SK-N-SH (cell line): ENCODE measurements around the gene PRKCA. TPM values are rescaled to one million over a fixed set of nuclear protein-coding genes. Genes with fewer than 3 reads are reported as not detected.

Experiments used
- CTCF ChIA-PET: fragments of 300-600, 350-600 bp; formaldehyde crosslinking; extraction: SDS; loops from one replicate; lab custom pipeline; 2021; lab: Yijun Ruan, JAX
- POLR2A ChIA-PET: fragments of 350-600 bp; sonication (Branson Sonifier 250); formaldehyde crosslinking; extraction: SDS; loops from one replicate; lab custom pipeline; 2020; ENCODE audit warnings: antibody characterized with exemption, inconsistent platforms; lab: Yijun Ruan, JAX
- DNase-seq: peaks from one replicate; pipeline ENCODE4 v3.0.0; 2012
- H2AFZ ChIP-seq: fragments of 200-600 bp; sonication (generic); 2 replicates; pipeline ENCODE4 v1.8.1; 2016; ENCODE audit warnings: antibody characterized with exemption, mild to moderate bottlenecking, low read depth
- H3F3A ChIP-seq: fragments of 200-600 bp; sonication (generic); replicated peaks from 2 replicates; pipeline ENCODE3; 2016; ENCODE audit warnings: antibody characterized with exemption, mild to moderate bottlenecking; ENCODE audit not compliant: insufficient read depth
- H3K27ac ChIP-seq, 2 experiments: fragments of 200-500 bp in 1 of 2; fragments of 200-600 bp in 1 of 2; sonication (Bioruptor generic) in 1 of 2; sonication (generic), shearing (Covaris generic) in 1 of 2; 2 replicates each; pipeline versions ENCODE4 v1.5.1 to v1.6.1; 2014 to 2016; ENCODE audit warnings: low read depth in 2 of 2, inconsistent platforms in 1 of 2, low read length in 1 of 2, mild to moderate bottlenecking in 1 of 2, mixed read lengths in 1 of 2
- H3K27me3 ChIP-seq: fragments of 200-600 bp; sonication (generic), shearing (Covaris generic); 2 replicates; pipeline ENCODE4 v1.6.1; 2016; ENCODE audit warnings: mixed run types; ENCODE audit not compliant: insufficient read depth
- H3K36me3 ChIP-seq, 2 experiments: fragments of 200-500 bp in 1 of 2; fragments of 200-600 bp in 1 of 2; sonication (Bioruptor generic) in 1 of 2; sonication (generic) in 1 of 2; replicated peaks in 1 of 2; 2 replicates each; pipeline versions ENCODE3 to v1.5.1; 2014 to 2016; ENCODE audit warnings: low read length in 1 of 2, mild to moderate bottlenecking in 1 of 2; ENCODE audit not compliant: insufficient read depth in 2 of 2, control insufficient read depth in 1 of 2
- H3K4me1 ChIP-seq, 2 experiments: fragments of 200-500 bp in 1 of 2; fragments of 200-600 bp in 1 of 2; sonication (Bioruptor generic) in 1 of 2; sonication (generic), shearing (Covaris generic) in 1 of 2; 2 replicates each; pipeline versions ENCODE4 v1.5.1 to v1.6.1; 2014 to 2016; ENCODE audit warnings: low read depth in 1 of 2, low read length in 1 of 2, mixed run types in 1 of 2; ENCODE audit not compliant: insufficient read depth in 2 of 2, control insufficient read depth in 1 of 2
- H3K4me2 ChIP-seq: fragments of 200-600 bp; sonication (generic), shearing (Covaris generic); 2 replicates; pipeline ENCODE4 v1.6.1; 2017; ENCODE audit warnings: mixed run types
- H3K4me3 ChIP-seq, 2 experiments: fragments of 200-500 bp in 1 of 2; fragments of 200-600 bp in 1 of 2; sonication (Bioruptor generic) in 1 of 2; sonication (generic), shearing (Covaris generic) in 1 of 2; 2 replicates each; pipeline versions ENCODE4 v1.5.1 to v1.8.1; 2014 to 2016; ENCODE audit warnings: low read depth in 2 of 2, inconsistent platforms in 1 of 2, low read length in 1 of 2, mild to moderate bottlenecking in 1 of 2, mixed read lengths in 1 of 2, moderate library complexity in 1 of 2
- H3K79me2 ChIP-seq: fragments of 200-600 bp; sonication (generic); 2 replicates; pipeline ENCODE4 v1.8.1; 2017; ENCODE audit warnings: mild to moderate bottlenecking; ENCODE audit not compliant: insufficient read depth
- H3K9ac ChIP-seq: fragments of 200-600 bp; sonication (generic); 2 replicates; pipeline ENCODE4 v1.6.1; 2017; ENCODE audit warnings: mixed run types
- H3K9me2 ChIP-seq: fragments of 200-600 bp; sonication (generic); 2 replicates; pipeline ENCODE4 v1.6.1; 2017; ENCODE audit warnings: mixed run types
- H3K9me3 ChIP-seq: fragments of 200-600 bp; sonication (generic); 2 replicates; pipeline ENCODE4 v1.6.1; 2017; ENCODE audit warnings: mixed run types, mild to moderate bottlenecking, moderate library complexity
- H4K20me1 ChIP-seq: fragments of 200-600 bp; sonication (generic); 2 replicates; pipeline ENCODE4 v1.6.1; 2017; ENCODE audit warnings: mild to moderate bottlenecking, mixed run types; ENCODE audit not compliant: insufficient read depth
- CHD2 ChIP-seq: fragments of 150-350 bp; IDR thresholded peaks from 2 replicates; pipeline ENCODE4 v1.6.1; 2018; ENCODE audit warnings: low read length; ENCODE audit not compliant: partially characterized antibody
- EP300 ChIP-seq, 2 experiments: IDR thresholded peaks; 2 replicates each; pipeline versions ENCODE4 v1.4.0 to v1.6.1; 2012; ENCODE audit warnings: borderline replicate concordance in 1 of 2, low read depth in 1 of 2, low read length in 1 of 2
- FOSL2 ChIP-seq: IDR thresholded peaks from 2 replicates; pipeline ENCODE4 v1.4.0; 2012; ENCODE audit warnings: low read depth, mild to moderate bottlenecking, moderate library complexity, borderline replicate concordance
- IRF3 ChIP-seq: fragments of 150-350 bp; IDR thresholded peaks from 2 replicates; pipeline ENCODE4 v1.6.1; 2016; ENCODE audit warnings: mild to moderate bottlenecking, low read depth, low read length
- JUND ChIP-seq: IDR thresholded peaks from 2 replicates; pipeline ENCODE4 v1.4.0; 2012
- MEF2A ChIP-seq: IDR thresholded peaks from 2 replicates; pipeline ENCODE4 v1.4.0; 2012; ENCODE audit warnings: low read depth, borderline replicate concordance
- MXI1 ChIP-seq: IDR thresholded peaks from 2 replicates; pipeline ENCODE4 v1.6.1; 2012; ENCODE audit warnings: mild to moderate bottlenecking, low read depth, low read length, improper control_type of control experiment
- NRF1 ChIP-seq: IDR thresholded peaks from 2 replicates; pipeline ENCODE4 v1.6.1; 2012; ENCODE audit warnings: low read depth, mild to moderate bottlenecking, low read length
- PBX3 ChIP-seq: IDR thresholded peaks from 2 replicates; pipeline ENCODE4; 2012
- POLR2AphosphoS5 ChIP-seq: IDR thresholded peaks from 2 replicates; pipeline ENCODE4 v1.6.1; 2012; ENCODE audit warnings: low read depth, low read length
- RCOR1 ChIP-seq: fragments of 150-350 bp; IDR thresholded peaks from 2 replicates; pipeline ENCODE4 v1.6.1; 2017; ENCODE audit warnings: antibody characterized with exemption, low read length
- RFX5 ChIP-seq: IDR thresholded peaks from 2 replicates; pipeline ENCODE4 v1.6.1; 2012; ENCODE audit warnings: mild to moderate bottlenecking, improper control_type of control experiment, low read length
- RXRA ChIP-seq: IDR thresholded peaks from 2 replicates; pipeline ENCODE4 v1.4.0; 2012; ENCODE audit warnings: low read depth, mild to moderate bottlenecking, borderline replicate concordance
- SMC3 ChIP-seq: IDR thresholded peaks from 2 replicates; pipeline ENCODE4 v1.6.1; 2012; ENCODE audit warnings: low read depth, low read length, improper control_type of control experiment
- TAF1 ChIP-seq: IDR thresholded peaks from 2 replicates; pipeline ENCODE4 v1.6.1; 2012; ENCODE audit warnings: low read depth, mild to moderate bottlenecking, low read length, moderate library complexity, borderline replicate concordance
- TCF12 ChIP-seq: IDR thresholded peaks from 2 replicates; pipeline ENCODE4 v1.4.0; 2012
- ZBTB33 ChIP-seq: IDR thresholded peaks from 2 replicates; pipeline ENCODE4 v1.4.0; 2012; ENCODE audit warnings: low read depth, borderline replicate concordance
- WGBS: methylation state at CpG from one replicate; pipeline ENCODE4 v1.1.6; 2017; ENCODE audit warnings: low lambda C conversion rate; 5-methylcytosine and 5-hydroxymethylcytosine counted together
- polyA plus RNA-seq, 3 experiments: library from polyadenylated mRNA; depleted of rRNA; stranded (reverse); fragments of >200 nt; gene quantifications; 2 replicates each; pipeline ENCODE4 v1.2.3, GENCODE V29; 2012

Gene PRKCA
- polyA plus RNA-seq, 1 of the 3 experiments (the other 2 are of a cell fraction), result 108 TPM

- Histone ChIP-seq H3F3A (peaks cover 40% of the 10 kb centered on the region), H3K27me3 (no peaks in the 10 kb centered on the region), H3K4me3 (no peak overlapping the region), H3K4me1 (peaks cover 20 to 42% of the 10 kb centered on the region in 2 experiments), H3K4me2 (no peak overlapping the region), H3K36me3 (peaks cover 4 to 46% of the 10 kb centered on the region in 2 experiments), H4K20me1 (peaks cover 4% of the 10 kb centered on the region; the same call in 1 of the 2 replicates), H2AFZ (no peak overlapping the region), H3K27ac (no peak overlapping the region), H3K9ac (no peak overlapping the region), H3K9me3 (no peaks in the 10 kb centered on the region), H3K9me2 (no peaks in the 10 kb centered on the region), H3K79me2 (peaks cover 89% of the 10 kb centered on the region)
- POLR2A ChIA-PET, result no interaction called here
- 96% methylated on average over 5 of the region's 5 CpGs for WGBS
- CTCF ChIA-PET, result interaction anchor here (1.3 to 1.8 kb wide), 4 partner anchors 37 to 183 kb away, joined by 3 to 6 read pairs (median 4); no protein-coding TSS in a partner anchor
- no peak for DNase-seq
- no peak for TF ChIP-seq MEF2A
- no peak for TF ChIP-seq JUND
- TF ChIP-seq TAF1, result no peak
- no peak for TF ChIP-seq SMC3
- TF ChIP-seq NRF1, result no peak
- TF ChIP-seq EP300 (IDR thresholded peaks at IDR 0.05; ENCODE audit: borderline replicate concordance in 1 of 2, low read depth in 1 of 2, low read length in 1 of 2), result no peak
- TF ChIP-seq MXI1, result no peak
- TF ChIP-seq TCF12, result no peak
- no peak for TF ChIP-seq RCOR1
- TF ChIP-seq RFX5, result no peak
- TF ChIP-seq, all 33 proteins: peak for 0
Measured at GRCh38 chr17:66496306-66496705, 193.9 kb downstream of the PRKCA start.

- CTCF ChIA-PET, result interaction anchor here (1.1 kb wide), 1 partner anchor 68 kb away, joined by 4 read pairs; no protein-coding TSS in a partner anchor
- Histone ChIP-seq H3F3A (peaks cover 28% of the 10 kb centered on the region), H3K9ac (no peak overlapping the region), H4K20me1 (peaks cover 4% of the 10 kb centered on the region; the same call in 1 of the 2 replicates), H2AFZ (no peak overlapping the region), H3K79me2 (peaks cover 95% of the 10 kb centered on the region), H3K9me3 (no peaks in the 10 kb centered on the region), H3K4me2 (no peak overlapping the region), H3K36me3 (peaks cover 4 to 49% of the 10 kb centered on the region in 2 experiments), H3K27me3 (no peaks in the 10 kb centered on the region), H3K4me1 (peaks cover 9 to 20% of the 10 kb centered on the region in 2 experiments; a peak in 3 of 4 replicates), H3K27ac (no peak overlapping the region), H3K4me3 (no peak overlapping the region), H3K9me2 (no peaks in the 10 kb centered on the region)
- TF ChIP-seq PBX3 (no peak), ZBTB33 (no peak), POLR2AphosphoS5 (no peak), FOSL2 (no peak), CHD2 (no peak), NRF1 (no peak), TAF1 (no peak), IRF3 (no peak), RXRA (no peak), RFX5 (no peak), MXI1 (no peak)
- WGBS, result 98% methylated on average over 5 of the region's 5 CpGs
- POLR2A ChIA-PET, result no interaction called here
- no peak for DNase-seq
Measured at GRCh38 chr17:66498580-66498979, 196.2 kb downstream of the PRKCA start.
